ENCODE data around the gene MB.
A peak's percentile ranks its signal among the peaks of the same experiment; 100 is the strongest.

MB gene

DNA sequence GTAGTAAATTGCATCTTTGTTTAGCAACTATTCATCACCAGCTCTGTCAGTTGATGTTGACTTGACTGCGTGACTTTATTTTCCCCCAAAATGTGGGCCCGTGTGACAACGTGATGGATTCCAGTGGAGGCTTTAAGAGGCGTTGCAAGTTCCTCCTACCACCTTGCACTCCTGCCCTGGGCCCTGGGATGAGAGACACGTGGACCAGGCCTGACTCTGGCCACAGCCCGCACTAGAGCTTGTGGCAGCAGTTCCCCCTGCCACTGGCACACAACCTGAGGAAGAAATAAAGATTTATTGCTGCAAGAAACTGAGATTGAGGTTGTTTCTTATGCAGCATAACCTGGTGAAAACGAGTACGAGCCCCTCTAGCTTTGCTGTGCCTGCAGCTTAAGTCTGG lies 44.6 kb downstream of the MB start:
- DNase-seq (ENCODE audit: low spot score) = no peak

DNA sequence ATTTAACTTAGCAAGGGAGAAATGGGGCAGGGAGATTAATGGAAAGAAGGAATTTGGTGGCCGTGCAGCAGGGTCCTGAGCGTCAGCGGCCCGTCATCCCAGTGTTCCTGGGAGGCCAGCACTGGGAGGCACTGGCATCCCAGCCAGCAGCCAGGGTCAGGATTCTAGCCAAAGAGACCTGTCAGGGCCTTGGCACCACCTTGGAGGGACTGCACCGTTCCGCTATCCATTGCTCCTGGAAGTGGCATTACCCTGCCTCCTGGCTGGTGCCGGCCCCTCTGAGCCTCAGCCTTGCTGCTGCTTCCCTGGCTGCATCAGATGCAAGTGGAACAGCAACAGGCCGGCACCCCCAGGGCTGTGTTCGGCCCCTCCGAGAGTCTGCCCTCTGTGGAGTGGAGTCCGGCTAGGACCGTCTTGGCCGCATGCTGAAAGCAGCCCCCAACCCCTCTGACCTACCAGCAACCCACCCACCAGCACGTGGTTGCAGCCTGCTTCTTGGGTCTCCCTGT lies 46.4 kb downstream of the MB start:
- no peak for DNase-seq (ENCODE audit: low spot score)

DNA sequence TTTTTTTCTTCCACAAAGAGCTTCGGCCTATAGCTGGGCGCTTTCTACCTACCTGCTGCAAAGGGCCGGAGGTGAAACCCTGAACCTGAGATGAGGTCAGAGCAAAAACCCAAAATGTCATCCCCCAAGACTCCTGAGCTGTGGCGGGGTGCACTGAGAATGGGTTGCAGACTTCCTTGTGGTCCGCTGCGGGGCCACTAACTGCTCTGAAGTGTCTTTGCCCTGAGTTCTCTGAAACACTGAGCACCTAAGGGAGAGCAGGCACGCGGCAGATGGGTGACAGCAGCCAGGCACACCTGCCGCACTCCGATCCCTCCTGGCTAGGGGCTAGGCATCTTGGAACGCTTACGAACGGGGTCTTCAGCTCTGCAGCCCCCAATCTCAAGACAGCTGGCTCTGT lies 47.2 kb downstream of the MB start:
- DNase-seq (ENCODE audit: low spot score) = no peak

DNA sequence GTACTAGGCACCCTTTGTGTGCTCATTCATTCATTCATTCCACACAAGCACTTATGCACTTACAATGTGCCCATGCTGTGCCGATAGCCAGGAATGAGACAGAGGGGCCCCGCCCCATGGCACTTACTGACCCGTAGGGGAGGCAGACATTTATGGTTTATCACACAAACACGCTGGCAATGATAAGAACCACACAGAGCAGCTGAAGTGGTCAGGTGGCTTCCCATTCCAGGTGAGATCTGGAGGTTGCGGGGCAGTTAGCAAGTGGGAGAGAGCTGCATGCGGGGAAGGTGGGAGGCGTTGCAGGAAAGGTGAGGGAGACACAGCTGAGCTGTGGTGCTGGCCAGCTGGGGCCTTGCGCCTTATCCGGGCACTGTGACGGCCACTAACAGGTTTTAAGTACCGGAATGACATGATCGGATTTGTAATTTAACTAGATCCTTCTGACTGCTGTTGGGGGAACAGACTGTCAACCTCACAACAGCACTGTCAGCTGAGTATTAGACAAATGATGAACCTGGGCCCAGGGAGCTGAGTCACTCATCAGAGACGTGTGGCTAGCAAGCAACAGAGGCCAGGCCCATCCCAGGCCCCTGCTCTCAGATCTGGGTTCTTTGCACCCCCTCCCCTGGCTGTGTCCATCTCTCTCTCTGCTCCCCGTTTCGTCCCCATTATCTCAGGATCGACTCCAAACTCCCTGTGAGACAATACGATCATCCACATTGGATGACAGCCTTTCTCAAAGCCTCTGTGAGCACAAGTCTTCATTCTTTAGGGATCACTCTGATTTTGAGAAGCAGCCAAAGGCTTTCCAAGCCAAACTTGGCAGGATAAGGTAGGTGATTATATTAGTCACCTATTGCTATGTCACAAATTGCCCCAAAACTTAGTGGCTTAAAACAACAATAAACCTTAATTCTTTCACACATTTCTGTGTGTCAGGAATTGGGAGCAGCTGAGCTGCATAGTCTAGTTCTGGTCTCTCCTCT lies 48.1 kb downstream of the MB start:
- DNase-seq (ENCODE audit: low spot score) = peak; percentile 64

DNA sequence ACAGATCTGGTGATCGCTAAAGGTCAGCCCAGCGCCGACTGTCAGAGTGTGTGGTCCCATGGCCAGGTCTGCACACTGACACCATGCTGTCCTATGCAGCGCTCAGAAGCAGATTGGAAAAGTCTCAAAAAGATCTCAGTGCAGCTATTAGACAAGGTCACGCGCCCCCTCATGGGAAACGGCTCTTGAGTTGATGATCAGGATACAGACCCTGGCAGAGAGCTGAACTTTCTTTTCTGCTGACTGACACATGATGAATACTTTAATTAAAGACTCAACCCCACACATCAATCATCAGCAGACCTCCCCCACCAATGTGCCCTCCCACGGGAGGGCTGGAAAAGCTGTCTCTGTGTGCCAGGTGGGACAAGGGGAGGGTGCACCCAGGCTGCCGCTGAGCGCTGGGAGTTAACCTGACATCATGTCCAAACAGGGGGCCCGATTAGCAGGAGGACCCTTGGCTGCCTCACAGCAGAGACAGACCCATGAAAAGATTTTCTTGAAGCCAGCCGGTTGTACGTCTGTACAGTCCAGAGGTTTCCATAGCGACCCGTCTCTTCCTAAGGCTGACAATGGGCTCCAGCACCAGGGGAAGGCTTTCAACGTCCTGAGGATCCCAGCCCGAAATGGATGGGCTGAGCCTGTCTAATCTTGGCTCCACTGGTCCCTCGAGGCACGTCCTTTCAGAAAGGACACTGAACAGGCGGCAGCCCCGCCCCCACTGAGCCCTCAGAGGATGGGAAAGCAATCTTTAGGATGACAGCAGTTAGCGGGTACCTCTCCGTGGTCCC lies 49.6 kb downstream of the MB start:
- no peak for DNase-seq (ENCODE audit: low spot score)

DNA sequence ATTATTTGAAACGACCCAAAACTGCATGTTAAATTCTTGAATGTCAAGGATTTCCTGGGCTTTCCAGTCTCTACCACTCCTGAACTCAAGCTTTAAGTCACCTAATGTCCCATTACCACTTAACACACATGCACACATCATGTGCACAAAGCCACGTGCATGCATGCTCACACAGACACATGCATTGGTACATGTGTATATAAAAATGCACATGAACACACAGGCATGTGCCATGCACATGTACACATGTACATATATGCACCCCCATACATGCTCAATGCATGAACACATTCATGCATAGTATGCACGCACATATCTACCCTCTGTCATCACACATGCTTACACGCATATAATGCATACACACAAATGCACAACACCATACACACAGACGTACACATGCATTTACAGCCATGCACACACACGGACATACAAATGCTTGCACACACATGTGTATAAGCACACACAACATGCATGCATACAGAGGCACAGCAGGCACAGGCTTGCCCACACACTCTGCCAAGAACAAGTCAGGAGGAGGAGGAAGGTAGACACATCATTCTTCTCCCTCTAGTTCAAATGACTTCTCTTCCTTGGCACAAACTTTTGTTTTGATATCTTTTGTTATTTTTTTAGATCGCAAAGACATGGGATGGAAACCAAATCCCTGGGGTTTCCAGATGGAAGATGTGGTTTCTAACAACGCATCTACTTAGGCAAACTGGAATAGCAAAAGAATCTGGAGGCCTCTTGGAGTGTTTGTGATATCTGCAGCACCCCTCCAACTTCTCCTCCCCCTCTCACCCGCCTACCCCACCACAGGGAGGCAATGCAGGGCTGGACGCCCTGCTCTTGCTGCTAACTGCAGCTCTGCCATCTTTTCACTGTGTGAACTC lies 51.9 kb downstream of the MB start:
- no peak for DNase-seq (ENCODE audit: low spot score)

DNA sequence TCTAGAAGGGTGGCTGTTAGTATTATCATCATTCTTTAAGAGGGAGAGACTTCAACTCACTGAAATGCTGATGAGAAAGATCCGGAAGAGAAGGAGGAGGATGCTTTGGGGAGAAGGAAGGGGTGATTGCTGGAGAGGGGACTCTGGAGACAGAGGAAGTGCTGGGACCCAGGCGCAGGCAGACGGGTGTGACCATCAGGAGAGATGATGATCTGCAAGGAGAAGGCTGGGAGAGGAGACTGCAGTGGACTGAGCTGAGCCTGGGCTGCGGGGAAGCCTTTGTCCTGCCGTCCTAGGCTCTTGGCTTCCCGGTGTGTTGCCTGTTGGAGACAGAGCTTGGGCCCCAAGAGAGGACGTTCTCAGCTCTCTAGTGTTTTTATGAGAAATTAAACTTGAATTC lies 53.9 kb downstream of the MB start:
- no peak for DNase-seq (ENCODE audit: low spot score)

DNA sequence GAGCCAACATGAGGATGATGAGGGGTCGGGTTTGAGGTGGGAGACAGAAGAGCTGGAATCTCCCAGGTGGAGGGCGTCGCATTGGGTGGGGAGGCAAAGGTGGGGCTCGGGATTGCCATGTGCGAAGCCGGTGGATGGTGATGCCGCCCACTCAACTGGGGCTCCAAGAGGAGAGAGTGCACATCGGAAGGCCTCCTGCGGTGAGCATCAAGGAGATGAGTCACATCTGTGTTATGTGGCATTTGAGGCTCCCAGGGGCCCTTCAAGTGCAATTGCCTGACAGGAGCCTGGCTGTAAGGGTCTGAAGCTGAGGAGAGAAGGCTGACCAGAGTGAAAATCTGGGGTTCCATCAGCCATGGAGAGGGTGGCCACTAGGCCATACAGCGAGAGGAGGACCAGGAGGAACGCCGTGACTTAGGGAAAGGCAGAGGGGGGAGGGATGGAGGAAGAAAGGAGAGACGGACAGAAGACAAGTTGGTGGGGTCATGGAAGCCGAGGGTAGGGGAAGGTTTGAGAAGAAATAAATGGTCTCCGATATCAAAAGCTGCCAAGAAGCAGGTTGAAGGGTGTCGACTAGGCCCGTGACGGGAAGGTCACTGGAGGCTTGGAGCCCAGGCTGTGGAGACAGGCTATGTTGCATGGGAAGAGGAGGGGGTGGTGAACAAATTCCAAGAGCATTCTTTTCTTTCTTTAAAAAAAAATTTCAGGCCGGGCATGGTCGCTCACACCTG lies 55.2 kb downstream of the MB start:
- peak; percentile 59 for DNase-seq (ENCODE audit: low spot score)

DNA sequence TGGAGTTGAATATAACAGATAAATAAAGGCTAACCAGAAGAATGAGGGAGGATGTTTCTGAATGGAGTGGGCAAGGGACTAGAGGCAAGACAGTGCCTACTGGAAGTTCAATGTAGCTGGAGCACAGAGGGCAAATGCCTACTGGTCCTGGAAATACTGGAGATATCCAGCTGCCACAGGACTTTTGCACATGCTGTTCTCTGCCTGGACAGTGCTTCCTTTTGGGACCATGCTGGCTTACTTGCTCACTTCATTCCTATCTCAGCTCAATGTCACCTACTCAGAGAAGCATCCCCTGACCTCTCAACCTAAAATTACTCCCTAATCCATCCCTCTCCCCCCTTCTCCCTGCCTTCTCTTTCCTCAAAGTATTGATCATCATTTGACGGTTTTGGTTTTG lies 56.3 kb downstream of the MB start:
- DNase-seq (ENCODE audit: low spot score) = no peak

DNA sequence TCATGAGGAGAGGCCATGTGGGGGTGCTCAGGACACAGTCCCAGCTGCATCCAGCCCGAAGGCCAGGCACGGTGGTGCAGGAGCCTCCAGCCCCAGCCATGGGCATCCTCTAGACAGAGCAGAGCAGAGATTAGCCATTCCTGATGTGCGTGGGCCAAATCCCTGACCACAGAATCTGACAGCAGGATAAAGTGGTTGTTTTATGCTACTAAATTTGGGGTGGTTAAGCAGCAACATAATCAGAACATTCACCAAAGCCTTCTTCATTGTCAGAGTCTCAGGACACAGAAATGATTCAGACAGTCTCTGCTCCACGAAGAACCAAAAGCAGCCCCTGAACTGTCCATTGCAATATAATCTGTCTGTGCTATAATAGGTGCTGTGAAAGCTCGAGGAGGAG lies 56.8 kb downstream of the MB start:
- no peak for DNase-seq (ENCODE audit: low spot score)

DNA sequence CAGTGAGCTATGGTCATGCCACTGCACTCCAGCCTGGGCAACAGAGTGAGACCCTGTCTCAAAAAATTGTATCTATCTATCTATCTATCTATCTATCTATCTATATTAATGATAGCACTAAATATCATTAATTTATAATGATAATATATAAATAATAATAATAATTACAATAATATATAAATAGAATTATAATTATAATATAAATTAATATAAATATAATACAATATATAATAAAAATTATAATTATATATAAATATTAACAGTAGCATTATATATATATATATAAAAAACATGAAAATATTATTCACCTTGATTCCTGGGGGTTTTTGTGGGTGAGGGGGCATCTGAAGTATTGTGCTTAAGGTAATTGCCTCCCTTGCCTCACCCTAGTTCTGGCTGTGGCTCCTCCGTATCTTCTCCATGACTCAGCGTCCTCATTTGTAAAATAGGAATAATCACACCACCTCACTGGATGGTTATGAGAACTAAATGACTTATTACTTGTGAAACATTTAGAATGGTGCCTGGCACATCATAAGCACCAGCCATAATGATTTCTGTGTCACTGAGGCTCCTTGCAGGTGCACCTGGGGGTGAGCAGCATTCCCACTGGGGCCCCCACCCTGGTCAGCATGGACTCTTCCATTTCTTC lies 57.6 kb downstream of the MB start:
- peak; percentile 29 for DNase-seq (ENCODE audit: low spot score)

DNA sequence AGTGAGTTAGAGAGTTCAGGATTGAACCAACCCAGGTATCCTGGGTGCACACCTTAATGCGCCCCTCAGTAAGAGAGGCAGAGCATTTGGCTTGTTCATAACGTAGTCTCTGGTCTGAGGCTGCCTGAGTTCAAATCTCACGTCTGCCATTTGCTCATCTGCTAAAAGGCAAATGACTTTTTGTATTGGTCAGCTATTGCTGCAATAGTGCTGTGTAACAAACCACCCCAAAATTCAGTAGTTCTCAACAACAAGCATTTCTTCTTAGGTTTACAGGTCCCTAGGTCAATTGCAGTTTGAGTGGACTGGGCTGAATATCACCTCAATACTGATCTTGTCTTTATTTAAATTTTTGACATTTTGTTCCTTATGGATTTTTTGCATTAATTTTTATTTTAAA lies 58.4 kb downstream of the MB start:
- DNase-seq (ENCODE audit: low spot score) = no peak

DNA sequence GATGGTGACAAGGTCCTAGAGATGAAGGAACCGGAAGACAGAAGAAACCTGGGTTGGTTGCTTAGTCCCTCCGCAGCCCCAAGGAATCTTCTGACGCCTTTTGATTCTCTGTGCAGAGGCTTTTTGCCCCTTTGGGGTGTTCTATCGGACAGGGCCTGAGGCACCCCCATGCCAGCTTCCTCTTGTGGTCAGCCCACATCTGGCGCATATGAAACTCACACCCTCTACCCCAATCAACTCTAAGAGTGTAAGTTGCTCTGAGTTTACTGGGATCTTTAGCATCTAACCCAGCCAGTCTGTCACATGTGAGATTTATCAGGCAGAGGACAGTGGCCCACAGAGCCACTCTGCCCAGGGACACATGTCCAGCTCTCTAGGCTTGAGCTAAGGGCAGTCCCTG lies 59.1 kb downstream of the MB start:
- no peak for DNase-seq (ENCODE audit: low spot score)

Measured in GM03348 (cell line).